Activated CD4-positive, alpha-beta memory T cell treated with anti-CD3 and anti-CD28 coated beads for 36 hours (primary cell): ENCODE results near the gene RFC4. TPM values are rescaled to one million over a fixed set of nuclear protein-coding genes. Genes with fewer than 3 reads are reported as not detected.
"Not testable (repeated sequence)": the region's sequence is repeated elsewhere in the genome, so short reads cannot be mapped to it uniquely, and the experiment has no call there.

ENCODE experiments used
- CTCF ChIA-PET: fragments of 350-600 bp; sonication (Branson Sonifier 250); formaldehyde crosslinking; loops from one replicate; lab custom pipeline; 2021; ENCODE audit warnings: antibody characterized with exemption, inconsistent platforms; lab: Charles Lee
- POLR2A ChIA-PET: fragments of 350-600 bp; sonication (Branson Sonifier 250); formaldehyde crosslinking; loops from one replicate; lab custom pipeline; 2021; ENCODE audit warnings: antibody characterized with exemption; lab: Charles Lee
- DNase-seq: peaks from one replicate; pipeline ENCODE4 v3.0.0-alpha.2; 2020
- H3K27ac Mint-ChIP-seq: one replicate; pipeline ENCODE4 v1.8.0; 2021; ENCODE audit warnings: mixed read lengths
- H3K27me3 Mint-ChIP-seq: one replicate; pipeline ENCODE4 v1.8.0; 2021; ENCODE audit warnings: mixed read lengths
- H3K36me3 Mint-ChIP-seq: one replicate; pipeline ENCODE4 v1.8.0; 2021; ENCODE audit warnings: mixed read lengths
- H3K4me1 Mint-ChIP-seq: one replicate; pipeline ENCODE4 v1.8.0; 2021; ENCODE audit warnings: low read depth, mixed read lengths
- H3K4me3 Mint-ChIP-seq: one replicate; pipeline ENCODE4 v1.8.0; 2021; ENCODE audit warnings: mild to moderate bottlenecking, mixed read lengths
- H3K9me3 Mint-ChIP-seq: one replicate; pipeline ENCODE4 v1.8.0; 2021; ENCODE audit warnings: mixed read lengths
- intact Hi-C: fragments of 100-400 bp; cut with micrococcal nuclease; formaldehyde crosslinking; loops from one replicate; pipeline ENCODE4 v1.15.1; 2023
- total RNA-seq, 2 experiments: library from RNA; stranded (reverse); gene quantifications; one replicate each; pipeline ENCODE4 v1.2.3, GENCODE V29; 2021

The RFC4 gene
- total RNA-seq, 2 experiments from 2014 or later, result 118 to 127 TPM

DNA sequence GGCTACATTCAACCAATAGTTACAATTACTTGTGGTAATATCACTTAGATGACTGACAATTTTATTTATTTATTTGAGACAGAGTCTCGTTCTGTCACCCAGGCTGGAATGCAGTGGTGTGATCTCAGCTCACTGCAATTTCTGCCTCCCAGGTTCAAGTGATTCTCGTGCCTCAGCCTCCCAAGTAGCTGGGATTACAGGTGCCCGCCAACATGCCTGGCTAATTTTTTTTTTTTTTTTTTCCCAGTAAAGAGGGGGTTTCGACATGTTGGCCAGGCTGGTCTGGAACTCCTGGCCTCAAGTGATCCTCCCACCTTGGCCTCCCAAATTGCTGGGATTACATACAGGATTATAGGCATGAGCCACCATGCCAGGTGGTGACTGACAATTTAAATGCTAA lies 2.8 kb downstream of the RFC4 start:
- ChIA-PET CTCF (interaction anchor here (4.3 kb wide), 1 partner anchor 188 kb away, joined by 20 read pairs; no protein-coding TSS in a partner anchor), POLR2A (interaction anchor here (0.9 to 7.3 kb wide), 4 partner anchors 11 to 21 kb away, joined by 4 to 52 read pairs (median 4); partner anchors contain the start of gene EIF4A2)
- H3K36me3 Mint-ChIP-seq, result peaks cover 46% of the 10 kb centered on the region
- DNase-seq, intact Hi-C loops, H3K9me3 Mint-ChIP-seq, H3K27ac Mint-ChIP-seq, H3K4me3 Mint-ChIP-seq, H3K27me3 Mint-ChIP-seq: not testable (repeated sequence)
- H3K4me1 Mint-ChIP-seq, result peaks cover 37% of the 10 kb centered on the region

GRCh38 chr3:186802701-186803100 lies 3.6 kb downstream of the RFC4 start:
- Mint-ChIP-seq H3K4me1 (peaks cover 39% of the 10 kb centered on the region), H3K27ac (no peak overlapping the region), H3K27me3 (no peaks in the 10 kb centered on the region), H3K9me3 (no peaks in the 10 kb centered on the region), H3K4me3 (no peak overlapping the region), H3K36me3 (peaks cover 49% of the 10 kb centered on the region)
- no peak for DNase-seq
- intact Hi-C loops, result no loop called here
- ChIA-PET POLR2A (interaction anchor here (1.5 to 7.3 kb wide), 2 partner anchors 12 to 19 kb away, joined by 5 to 52 read pairs; partner anchors contain the start of gene EIF4A2), CTCF (interaction anchor here (0.7 to 4.3 kb wide), 3 partner anchors 19 to 1243 kb away, joined by 6 to 20 read pairs (median 7); no protein-coding TSS in a partner anchor)

DNA sequence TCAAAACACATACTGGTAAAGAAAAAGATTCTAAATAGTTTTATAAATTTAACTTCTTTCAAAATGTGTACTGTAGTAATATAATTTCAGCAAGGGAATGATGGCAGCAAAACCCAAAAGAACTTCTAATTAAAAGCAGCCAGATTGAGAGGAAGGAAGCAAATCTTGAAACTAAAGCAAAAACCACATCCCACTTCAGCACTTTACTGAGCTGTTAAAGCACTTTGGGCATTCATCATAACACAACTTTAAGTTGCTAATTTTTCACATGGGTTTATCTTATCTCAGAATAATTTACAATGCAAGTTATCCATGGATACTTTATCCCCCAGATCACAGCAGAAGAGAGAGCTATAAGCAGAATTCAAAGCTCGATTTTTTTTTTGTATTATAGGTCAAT lies 6.0 kb downstream of the RFC4 start:
- Mint-ChIP-seq H3K9me3 (no peaks in the 10 kb centered on the region), H3K27ac (no peak overlapping the region), H3K27me3 (no peaks in the 10 kb centered on the region), H3K36me3 (peaks cover 56% of the 10 kb centered on the region), H3K4me1 (peaks cover 28% of the 10 kb centered on the region), H3K4me3 (no peak overlapping the region)
- no peak for DNase-seq
- ChIA-PET POLR2A (interaction anchor here (1.6 kb wide), 2 partner anchors 16 to 17 kb away, joined by 3 to 5 read pairs; partner anchors contain the start of gene EIF4A2), CTCF (interaction anchor here (0.6 to 1.1 kb wide), 2 partner anchors 183 to 857 kb away, joined by 3 read pairs; no protein-coding TSS in a partner anchor)
- intact Hi-C loops, result no loop called here

DNA sequence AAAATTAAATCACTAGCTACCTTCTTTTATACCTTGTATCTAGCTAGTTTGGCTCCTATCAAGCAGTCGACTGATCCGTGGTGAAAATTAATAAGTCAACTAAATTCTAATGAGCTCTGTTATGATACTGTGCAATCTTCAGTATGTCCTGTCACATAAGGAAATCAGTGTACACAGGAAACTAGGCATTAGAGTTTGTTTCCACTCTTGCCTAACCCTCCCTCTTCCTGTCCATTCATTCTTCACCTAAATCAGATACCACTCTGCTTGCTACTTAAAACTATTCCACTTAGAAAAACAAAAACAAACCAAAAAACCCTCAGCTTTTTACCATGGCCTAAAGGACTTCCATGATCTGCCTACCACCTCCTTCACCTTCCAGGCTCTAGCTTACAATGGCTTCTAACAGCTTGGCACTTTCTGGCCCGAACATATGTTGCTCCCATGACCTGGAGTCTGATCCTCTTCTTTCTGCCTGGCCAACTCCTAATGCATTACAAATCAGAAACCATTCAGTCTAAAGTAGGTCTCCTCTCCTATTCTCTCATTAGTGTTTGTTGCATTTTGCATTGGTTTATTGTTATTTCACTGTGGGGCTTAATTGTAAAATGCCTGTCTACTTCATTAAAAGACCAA lies 7.9 kb downstream of the RFC4 start:
- intact Hi-C loops, result no loop called here
- no peaks in the 10 kb centered on the region for H3K9me3 Mint-ChIP-seq
- H3K27me3 Mint-ChIP-seq, result no peaks in the 10 kb centered on the region
- POLR2A ChIA-PET, result interaction anchor here (1.4 to 2.2 kb wide), 3 partner anchors 10 to 14 kb away, joined by 4 to 11 read pairs (median 6); partner anchors contain the start of gene EIF4A2
- no peak overlapping the region for H3K27ac Mint-ChIP-seq
- CTCF ChIA-PET, result interaction anchor here (0.8 to 2.0 kb wide), 6 partner anchors 9 to 184 kb away, joined by 3 to 10 read pairs (median 4); no protein-coding TSS in a partner anchor
- peaks cover 20% of the 10 kb centered on the region for H3K4me1 Mint-ChIP-seq
- no peak for DNase-seq
- H3K4me3 Mint-ChIP-seq, result no peak overlapping the region
- H3K36me3 Mint-ChIP-seq, result peaks cover 59% of the 10 kb centered on the region

DNA sequence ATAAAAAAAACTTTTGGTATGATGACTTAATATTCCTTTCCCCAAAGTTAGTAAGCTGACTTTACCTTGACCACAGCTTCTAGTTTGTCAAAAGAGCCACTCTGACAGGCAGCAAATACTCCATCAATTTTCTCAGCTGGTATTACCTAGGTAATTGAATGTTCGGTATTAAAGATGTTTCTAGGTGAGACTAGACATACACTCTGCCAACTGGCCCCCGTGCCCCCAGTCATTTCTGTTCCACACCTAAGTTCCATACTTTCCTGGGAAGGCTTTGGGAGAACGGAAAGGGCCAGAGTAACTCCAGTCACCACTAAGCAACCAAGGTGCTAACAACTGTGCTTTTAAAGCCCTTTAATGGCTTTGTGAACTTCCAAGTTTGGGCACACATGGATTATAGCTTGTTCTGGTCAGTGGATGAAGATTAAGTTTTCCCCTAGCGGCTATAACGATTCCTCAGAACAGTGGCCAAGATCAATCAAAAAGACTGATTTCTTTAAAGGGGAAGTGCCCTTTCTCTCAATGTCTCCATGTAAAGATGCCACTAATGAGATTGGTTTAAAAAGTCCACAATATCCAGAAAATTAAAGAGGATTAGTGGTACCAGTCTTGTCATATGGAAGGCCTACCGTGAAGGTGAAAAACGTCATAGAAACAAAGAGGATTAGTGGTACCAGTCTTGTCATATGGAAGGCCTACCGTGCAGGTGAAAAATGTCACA lies 15.9 kb downstream of the RFC4 start:
- Mint-ChIP-seq H3K9me3 (no peaks in the 10 kb centered on the region), H3K4me3 (peak overlapping the region; percentile 2), H3K4me1 (peaks cover 42% of the 10 kb centered on the region), H3K27ac (peak overlapping the region; percentile 67), H3K27me3 (no peaks in the 10 kb centered on the region), H3K36me3 (peaks cover 78% of the 10 kb centered on the region)
- POLR2A ChIA-PET, result interaction anchor here (0.7 to 2.5 kb wide), 6 partner anchors 7 to 853 kb away, joined by 3 to 10 read pairs (median 4); partner anchors contain the start of genes DNAJB11, EIF4A2, RFC4 and TRA2B
- no peak for DNase-seq
- intact Hi-C loops, result no loop called here
- CTCF ChIA-PET, result interaction anchor here (0.9 kb wide), 1 partner anchor 173 kb away, joined by 5 read pairs; no protein-coding TSS in a partner anchor

DNA sequence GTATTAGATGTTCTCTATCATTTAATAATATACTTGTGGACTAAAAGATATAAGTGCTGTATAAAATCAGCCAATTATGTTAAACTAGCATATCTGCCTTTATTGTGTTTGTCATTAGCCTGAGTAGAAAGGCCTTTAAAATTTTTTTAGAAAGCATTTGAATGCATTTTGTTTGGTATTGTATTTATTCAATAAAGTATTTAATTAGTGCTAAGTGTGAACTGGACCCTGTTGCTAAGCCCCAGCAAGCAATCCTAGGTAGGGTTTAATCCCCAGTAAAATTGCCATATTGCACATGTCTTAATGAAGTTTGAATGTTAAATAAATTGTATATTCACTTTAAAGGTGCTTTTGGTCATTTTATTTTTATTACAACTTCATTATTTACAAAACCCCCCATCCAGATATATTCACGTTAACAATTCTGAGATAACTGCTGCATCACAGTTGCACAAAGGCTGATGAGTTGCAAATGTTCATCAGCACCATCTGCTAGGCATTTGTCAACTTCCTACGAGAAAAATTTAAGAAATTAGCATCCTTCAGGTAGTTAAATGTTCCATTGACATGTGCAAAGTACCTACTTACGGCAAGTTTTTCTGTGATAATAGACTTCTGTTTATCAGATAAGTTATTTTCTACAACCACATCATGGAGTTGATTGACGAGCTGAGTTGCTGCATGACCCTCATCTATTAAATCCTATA lies 16.6 kb downstream of the RFC4 start:
- ChIA-PET CTCF (interaction anchor here (0.9 kb wide), 1 partner anchor 173 kb away, joined by 5 read pairs; no protein-coding TSS in a partner anchor), POLR2A (interaction anchor here (0.7 to 2.7 kb wide), 8 partner anchors 8 to 857 kb away, joined by 3 to 11 read pairs (median 6); partner anchors contain the start of genes DNAJB11, RFC4 and TRA2B)
- Mint-ChIP-seq H3K4me3 (peak overlapping the region; percentile 26), H3K27ac (peak overlapping the region; percentile 67), H3K27me3 (no peaks in the 10 kb centered on the region), H3K4me1 (peaks cover 44% of the 10 kb centered on the region), H3K36me3 (peaks cover 82% of the 10 kb centered on the region), H3K9me3 (no peaks in the 10 kb centered on the region)
- intact Hi-C loops, result loop anchor here (5.0 kb wide), 2 partner anchors 33 to 143 kb away; partner anchors contain the start of gene ST6GAL1
- DNase-seq, result no peak

DNA sequence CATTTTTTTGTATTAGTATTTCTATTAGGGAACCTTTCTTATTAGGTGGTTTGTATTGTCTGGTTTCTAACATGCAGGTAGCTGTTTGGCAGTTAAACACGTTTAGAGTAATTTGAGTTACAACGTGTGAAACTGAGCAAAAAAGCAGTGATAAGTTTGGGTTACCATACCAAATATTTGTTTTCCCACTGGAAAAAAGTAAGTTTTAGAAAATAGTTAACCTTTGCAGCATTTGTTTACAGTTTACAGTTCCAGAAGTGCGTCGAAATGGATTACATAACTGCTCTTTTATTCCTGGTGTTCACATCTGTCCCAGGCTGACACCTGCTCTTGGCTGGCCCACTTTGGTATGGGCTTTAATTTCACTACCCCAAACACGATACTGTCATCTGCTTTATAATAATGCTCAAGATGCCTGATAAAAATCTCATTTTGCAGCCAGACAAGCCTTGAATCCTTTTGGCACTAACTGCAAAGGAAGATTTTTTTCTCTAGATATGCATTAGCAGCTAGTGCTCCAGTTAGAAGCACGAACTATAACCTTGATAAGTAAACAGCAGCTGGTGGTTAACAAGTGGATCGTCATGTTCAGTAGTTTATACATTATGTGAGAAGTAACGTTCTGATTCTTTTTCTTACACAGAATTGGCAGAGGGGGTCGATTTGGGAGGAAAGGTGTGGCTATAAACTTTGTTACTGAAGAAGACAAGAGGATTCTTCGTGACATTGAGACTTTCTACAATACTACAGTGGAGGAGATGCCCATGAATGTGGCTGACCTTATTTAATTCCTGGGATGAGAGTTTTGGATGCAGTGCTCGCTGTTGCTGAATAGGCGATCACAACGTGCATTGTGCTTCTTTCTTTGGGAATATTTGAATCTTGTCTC lies 17.6 kb downstream of the RFC4 start:
- CTCF ChIA-PET, result no interaction called here
- Mint-ChIP-seq H3K27me3 (no peaks in the 10 kb centered on the region), H3K36me3 (peaks cover 84% of the 10 kb centered on the region), H3K9me3 (no peaks in the 10 kb centered on the region), H3K4me1 (peaks cover 46% of the 10 kb centered on the region), H3K27ac (peak overlapping the region; percentile 99), H3K4me3 (peak overlapping the region; percentile 97)
- intact Hi-C loops, result loop anchor here (5.0 kb wide), 2 partner anchors 34 to 144 kb away; partner anchors contain the start of gene ST6GAL1
- DNase-seq, result no peak
- POLR2A ChIA-PET, result interaction anchor here (1.2 to 2.7 kb wide), 8 partner anchors 9 to 856 kb away, joined by 3 to 11 read pairs (median 6); partner anchors contain the start of genes DNAJB11 and RFC4

DNA sequence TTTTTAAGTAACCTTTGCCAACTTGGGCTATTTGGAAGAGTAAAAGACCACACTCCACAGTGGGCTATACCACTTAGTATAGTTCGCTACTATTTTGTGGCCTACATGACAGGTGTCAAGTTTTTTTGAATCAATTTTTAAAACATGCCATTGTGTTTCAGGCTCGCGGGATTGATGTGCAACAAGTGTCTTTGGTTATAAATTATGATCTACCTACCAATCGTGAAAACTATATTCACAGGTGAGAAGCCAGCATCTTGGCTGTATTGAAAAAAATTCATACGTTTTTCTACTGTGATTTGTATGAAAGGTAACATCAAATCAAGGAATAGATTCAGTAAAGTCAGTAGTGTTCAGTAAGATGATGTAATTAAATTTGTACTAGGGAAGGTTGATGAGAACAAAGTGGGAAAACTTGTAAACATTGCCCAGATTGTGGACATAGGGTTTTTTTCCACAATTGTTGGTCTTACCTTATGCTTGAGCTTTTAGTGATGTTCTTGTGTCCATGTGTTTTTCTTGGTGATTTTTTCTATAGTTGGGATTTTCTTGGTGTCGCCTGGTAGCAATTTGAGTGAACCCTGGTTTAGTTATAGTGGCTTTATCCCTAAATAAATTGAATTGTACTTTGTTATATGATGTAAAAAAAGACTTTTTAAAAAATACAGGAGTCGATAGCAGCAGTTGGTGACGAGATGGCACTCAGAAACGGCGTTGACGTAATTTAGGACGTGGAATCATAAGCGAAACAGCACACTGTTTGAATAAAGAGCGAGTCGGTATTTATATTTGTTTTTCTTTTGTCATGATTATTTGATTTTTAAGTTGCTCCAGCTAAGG lies 18.4 kb downstream of the RFC4 start:
- H3K4me3 Mint-ChIP-seq, result peak overlapping the region; percentile 97
- H3K27ac Mint-ChIP-seq, result peak overlapping the region; percentile 99
- H3K9me3 Mint-ChIP-seq, result no peaks in the 10 kb centered on the region
- H3K4me1 Mint-ChIP-seq, result peaks cover 46% of the 10 kb centered on the region
- intact Hi-C loops, result loop anchor here (5.0 kb wide), 2 partner anchors 34 to 144 kb away; partner anchors contain the start of gene ST6GAL1
- ChIA-PET POLR2A (interaction anchor here (0.6 to 2.7 kb wide), 10 partner anchors 10 to 859 kb away, joined by 3 to 11 read pairs (median 5); partner anchors contain the start of gene DNAJB11), CTCF (no interaction called here)
- no peaks in the 10 kb centered on the region for H3K27me3 Mint-ChIP-seq
- H3K36me3 Mint-ChIP-seq, result peaks cover 84% of the 10 kb centered on the region
- DNase-seq, result no peak

- intact Hi-C loops, result loop anchor here (5.0 kb wide), 2 partner anchors 35 to 145 kb away; partner anchors contain the start of gene ST6GAL1
- no peak for DNase-seq
- ChIA-PET CTCF (no interaction called here), POLR2A (interaction anchor here (1.0 to 2.0 kb wide), 3 partner anchors 19 to 858 kb away, joined by 4 to 5 read pairs (median 5); no protein-coding TSS in a partner anchor)
- H3K4me1 Mint-ChIP-seq, result peaks cover 53% of the 10 kb centered on the region
- no peaks in the 10 kb centered on the region for H3K9me3 Mint-ChIP-seq
- peak overlapping the region; percentile 99 for H3K27ac Mint-ChIP-seq
- peak overlapping the region; percentile 97 for H3K4me3 Mint-ChIP-seq
- H3K36me3 Mint-ChIP-seq, result peaks cover 77% of the 10 kb centered on the region
- H3K27me3 Mint-ChIP-seq, result no peaks in the 10 kb centered on the region
Observed at GRCh38 chr3:186786922-186787321, 19.4 kb downstream of the RFC4 start.
